ENCODE measurements around the gene PIK3CB.
A peak's percentile ranks its signal among the peaks of the same experiment; 100 is the strongest.
"Not testable (repeated sequence)": the region's sequence is repeated elsewhere in the genome, so short reads cannot be mapped to it uniquely, and the experiment has no call there.

The PIK3CB gene

DNA sequence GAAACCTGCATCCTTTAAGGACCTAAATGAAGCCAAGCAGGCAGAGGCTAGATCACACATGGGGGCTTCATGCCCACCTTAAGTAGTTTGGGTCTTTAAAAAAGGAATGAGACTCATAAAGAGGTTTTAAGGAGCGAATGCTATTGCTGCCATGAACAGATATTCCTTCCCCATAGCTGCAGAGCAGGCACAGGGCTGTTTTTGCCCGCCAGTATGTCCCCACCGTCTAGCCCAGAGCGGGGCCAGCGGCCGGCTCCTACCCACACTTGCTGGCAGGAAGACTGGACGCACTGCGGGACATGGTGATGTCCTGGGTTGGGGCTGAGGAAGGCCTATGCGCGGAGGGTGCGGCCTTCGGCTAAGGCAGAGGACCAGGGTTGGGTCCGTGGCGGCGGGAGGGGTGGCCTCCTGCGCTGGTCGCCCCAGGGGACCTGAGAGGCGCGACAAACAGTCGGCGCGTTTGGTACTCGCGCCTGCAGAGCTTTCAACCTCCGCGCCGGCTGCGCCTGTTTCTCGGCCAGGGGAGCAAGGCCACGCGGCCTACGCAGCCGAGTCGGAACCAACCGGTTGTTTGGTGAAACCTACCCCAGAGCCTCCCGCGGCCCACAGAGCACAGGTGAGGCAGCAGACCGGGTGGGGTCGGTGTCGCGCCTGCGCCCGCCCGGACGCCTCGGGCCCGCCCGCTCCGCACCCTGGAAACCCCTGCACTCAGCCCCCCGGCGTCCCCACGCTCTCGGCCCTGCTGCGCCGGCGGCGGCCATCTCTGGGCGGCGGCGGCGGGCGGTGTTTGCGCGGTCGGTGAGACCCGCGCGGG, 226.2 kb downstream of the PIK3CB start, which contains the start of gene FAIM:
Gene FAIM, plus strand, starts transcription at position 450 of the 814 bp plus-strand sequence. CDS start 10,956 bp downstream, outside the sequence.
- DNase-seq (ENCODE audit: low spot score): peak; percentile 73

DNA sequence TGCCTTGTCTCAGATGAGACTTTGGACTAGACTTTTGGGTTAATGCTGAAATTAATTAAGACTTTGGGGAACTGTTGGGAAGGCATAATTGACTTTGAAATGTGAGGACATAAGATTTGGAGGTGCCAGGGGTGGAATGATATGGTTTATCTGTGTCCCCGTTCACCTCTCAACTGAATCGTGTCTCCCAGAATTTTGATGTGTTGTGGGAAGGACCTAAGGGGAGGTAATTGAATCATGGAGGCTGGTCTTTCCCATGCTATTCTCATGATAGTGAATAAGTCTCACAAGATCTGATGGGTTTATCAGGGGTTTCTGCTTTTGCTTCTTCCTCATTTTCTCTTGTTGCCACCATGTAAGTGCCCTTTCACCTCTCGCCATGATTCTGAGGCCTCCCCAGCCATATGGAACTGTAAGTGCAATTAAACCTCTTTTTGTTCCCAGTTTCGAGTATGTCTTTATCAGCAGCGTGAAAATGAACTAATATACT, 230.6 kb downstream of the PIK3CB start:
- DNase-seq (ENCODE audit: low spot score): not testable (repeated sequence)
